Naive B cell (primary cell): ENCODE measurements around the gene RPH3AL. TPM values are rescaled to one million over a fixed set of nuclear protein-coding genes. Genes with fewer than 3 reads are reported as not detected.

Experiments
- ATAC-seq, 2 donors: fragments of 150-1000 bp; cut with Tn5 transposase; 2 replicates each; pipeline ENCODE4 v1.10.0; 2021; ENCODE audit warnings: low read depth in 2 of 2, mild to moderate bottlenecking in 2 of 2, moderate library complexity in 2 of 2
- DNase-seq: peaks from one replicate; pipeline ENCODE4 v3.0.0; 2022
- H3K27ac Mint-ChIP-seq, 6 donors: one replicate each; pipeline ENCODE4 v1.8.0; 2020 to 2022; ENCODE audit warnings: mild to moderate bottlenecking in 6 of 6, mixed read lengths in 6 of 6, moderate library complexity in 5 of 6, inconsistent platforms in 2 of 6
- H3K27me3 Mint-ChIP-seq, 3 donors: one replicate each; pipeline ENCODE4 v1.8.0; 2021 to 2022; ENCODE audit warnings: mixed read lengths in 3 of 3, mild to moderate bottlenecking in 1 of 3
- H3K36me3 Mint-ChIP-seq, 2 donors: one replicate each; pipeline ENCODE4 v1.8.0; 2020 to 2022; ENCODE audit warnings: mixed read lengths in 2 of 2, inconsistent platforms in 1 of 2, mild to moderate bottlenecking in 1 of 2
- H3K4me1 Mint-ChIP-seq, 3 donors: one replicate each; pipeline ENCODE4 v1.8.0; 2020 to 2022; ENCODE audit warnings: mixed read lengths in 3 of 3, inconsistent platforms in 1 of 3, mild to moderate bottlenecking in 1 of 3, moderate library complexity in 1 of 3
- H3K4me3 Mint-ChIP-seq, 8 donors: one replicate each; pipeline ENCODE4 v1.8.0; 2020 to 2022; ENCODE audit warnings: mild to moderate bottlenecking in 8 of 8, mixed read lengths in 8 of 8, moderate library complexity in 8 of 8, inconsistent platforms in 2 of 8
- H3K9me3 Mint-ChIP-seq, 7 donors: one replicate each; pipeline ENCODE4 v1.8.0; 2020 to 2022; ENCODE audit warnings: mixed read lengths in 7 of 7, mild to moderate bottlenecking in 5 of 7, inconsistent platforms in 2 of 7, moderate library complexity in 1 of 7
- polyA plus RNA-seq, 6 donors: library from polyadenylated mRNA; unstranded; fragments of 300-500 nt; fragmentation: Illumina TruSeq; gene quantifications; one replicate each; pipeline ENCODE4 v1.2.3, GENCODE V29; 2021; ENCODE audit warnings: low read depth in 6 of 6

Gene RPH3AL
- polyA plus RNA-seq, 6 donors from 2014 or later: 1.3 to 13.2 (median 2.9) TPM; not detected in 1

- H3K4me1 Mint-ChIP-seq: peaks cover 0 to 4% (median 0%) of the 10 kb centered on the region in 3 donors
- peaks cover 0 to 3% (median 0%) of the 10 kb centered on the region in 7 donors for H3K9me3 Mint-ChIP-seq
- H3K4me3 Mint-ChIP-seq: no peak overlapping the region
- peaks cover 7 to 22% (median 14%) of the 10 kb centered on the region in 3 donors for H3K27me3 Mint-ChIP-seq
- no peak overlapping the region for H3K27ac Mint-ChIP-seq
- DNase-seq (no peak), ATAC-seq (no peak)
- no peaks in the 10 kb centered on the region for H3K36me3 Mint-ChIP-seq
Measured at GRCh38 chr17:354651-355556, 2.3 kb upstream of the RPH3AL start.

GRCh38 chr17:353838-354234, 1.2 kb upstream of the RPH3AL start:
- H3K36me3 Mint-ChIP-seq: no peaks in the 10 kb centered on the region
- H3K27me3 Mint-ChIP-seq: peaks cover 4 to 27% (median 14%) of the 10 kb centered on the region in 3 donors
- DNase-seq (no peak), ATAC-seq (no peak)
- H3K9me3 Mint-ChIP-seq: peaks cover 0 to 3% (median 0%) of the 10 kb centered on the region in 7 donors
- H3K4me3 Mint-ChIP-seq: no peak overlapping the region
- H3K4me1 Mint-ChIP-seq: peaks cover 0 to 4% (median 0%) of the 10 kb centered on the region in 3 donors
- H3K27ac Mint-ChIP-seq: no peak overlapping the region

- Mint-ChIP-seq H3K27me3 (peaks cover 4 to 29% (median 14%) of the 10 kb centered on the region in 3 donors), H3K36me3 (no peaks in the 10 kb centered on the region), H3K4me1 (peaks cover 0 to 3% (median 0%) of the 10 kb centered on the region in 3 donors), H3K27ac (no peak overlapping the region), H3K9me3 (peaks cover 0 to 3% (median 0%) of the 10 kb centered on the region in 7 donors), H3K4me3 (no peak overlapping the region)
- DNase-seq (no peak), ATAC-seq (no peak)
Measured at GRCh38 chr17:353213-353837, 718 bp upstream of the RPH3AL start.

- no peak overlapping the region for H3K4me3 Mint-ChIP-seq
- H3K36me3 Mint-ChIP-seq: no peaks in the 10 kb centered on the region
- peaks cover 0 to 3% (median 0%) of the 10 kb centered on the region in 7 donors for H3K9me3 Mint-ChIP-seq
- ATAC-seq: no peak
- no peaks in the 10 kb centered on the region for H3K4me1 Mint-ChIP-seq
- peak overlapping the region in 1 of 6 donors; percentile 85 for H3K27ac Mint-ChIP-seq
- peaks cover 4 to 29% (median 14%) of the 10 kb centered on the region in 3 donors for H3K27me3 Mint-ChIP-seq
- no peak for DNase-seq
Measured at GRCh38 chr17:351875-352420, 659 bp downstream of the RPH3AL start.

GRCh38 chr17:351449-351738, 1.2 kb downstream of the RPH3AL start:
- Mint-ChIP-seq H3K4me1 (no peaks in the 10 kb centered on the region), H3K27ac (peak overlapping the region in 2 of 6 donors; percentile 23 to 85), H3K27me3 (peaks cover 4 to 29% (median 14%) of the 10 kb centered on the region in 3 donors), H3K36me3 (no peaks in the 10 kb centered on the region), H3K4me3 (no peak overlapping the region), H3K9me3 (peaks cover 0 to 3% (median 0%) of the 10 kb centered on the region in 7 donors)
- no peak for DNase-seq
- no peak for ATAC-seq

- DNase-seq (no peak), ATAC-seq (no peak)
- peaks cover 0 to 3% (median 0%) of the 10 kb centered on the region in 7 donors for H3K9me3 Mint-ChIP-seq
- H3K27ac Mint-ChIP-seq: peak overlapping the region in 1 of 6 donors; percentile 23
- no peaks in the 10 kb centered on the region for H3K36me3 Mint-ChIP-seq
- peaks cover 4 to 29% (median 14%) of the 10 kb centered on the region in 3 donors for H3K27me3 Mint-ChIP-seq
- H3K4me3 Mint-ChIP-seq: no peak overlapping the region
- H3K4me1 Mint-ChIP-seq: no peaks in the 10 kb centered on the region
Measured at GRCh38 chr17:350706-351448, 1.7 kb downstream of the RPH3AL start.

- peak overlapping the region in 1 of 8 donors; percentile 9 for H3K4me3 Mint-ChIP-seq
- DNase-seq (no peak), ATAC-seq (no peak)
- peaks cover 0 to 1% of the 10 kb centered on the region in 2 donors for H3K36me3 Mint-ChIP-seq
- peaks cover 0 to 3% (median 0%) of the 10 kb centered on the region in 7 donors for H3K9me3 Mint-ChIP-seq
- H3K27ac Mint-ChIP-seq: peak overlapping the region in 1 of 6 donors; percentile 33
- peaks cover 4 to 30% (median 14%) of the 10 kb centered on the region in 3 donors for H3K27me3 Mint-ChIP-seq
- H3K4me1 Mint-ChIP-seq: no peaks in the 10 kb centered on the region
Measured at GRCh38 chr17:349666-350065, 2.9 kb downstream of the RPH3AL start.

- peaks cover 0 to 8% (median 0%) of the 10 kb centered on the region in 7 donors for H3K9me3 Mint-ChIP-seq
- ATAC-seq (no peak), DNase-seq (no peak)
- peaks cover 11 to 39% (median 22%) of the 10 kb centered on the region in 3 donors for H3K27me3 Mint-ChIP-seq
- H3K27ac Mint-ChIP-seq: no peak overlapping the region
- H3K4me3 Mint-ChIP-seq: no peak overlapping the region
- no peaks in the 10 kb centered on the region for H3K4me1 Mint-ChIP-seq
- peaks cover 0 to 9% of the 10 kb centered on the region in 2 donors for H3K36me3 Mint-ChIP-seq
Measured at GRCh38 chr17:348692-349425, 3.7 kb downstream of the RPH3AL start.

GRCh38 chr17:348012-348411, 4.6 kb downstream of the RPH3AL start:
- DNase-seq (no peak), ATAC-seq (no peak)
- no peaks in the 10 kb centered on the region for H3K4me1 Mint-ChIP-seq
- no peak overlapping the region for H3K27ac Mint-ChIP-seq
- peaks cover 0 to 11% of the 10 kb centered on the region in 2 donors for H3K36me3 Mint-ChIP-seq
- no peak overlapping the region for H3K4me3 Mint-ChIP-seq
- H3K9me3 Mint-ChIP-seq: peaks cover 0 to 9% (median 0%) of the 10 kb centered on the region in 7 donors
- peaks cover 12 to 41% (median 22%) of the 10 kb centered on the region in 3 donors for H3K27me3 Mint-ChIP-seq

GRCh38 chr17:347309-347899, 5.2 kb downstream of the RPH3AL start:
- Mint-ChIP-seq H3K4me1 (no peaks in the 10 kb centered on the region), H3K27ac (no peak overlapping the region), H3K9me3 (peaks cover 0 to 9% (median 0%) of the 10 kb centered on the region in 7 donors), H3K4me3 (no peak overlapping the region), H3K27me3 (peaks cover 12 to 38% (median 21%) of the 10 kb centered on the region in 3 donors), H3K36me3 (peaks cover 0 to 11% of the 10 kb centered on the region in 2 donors)
- DNase-seq (no peak), ATAC-seq (no peak)

- DNase-seq (no peak), ATAC-seq (no peak)
- no peaks in the 10 kb centered on the region for H3K4me1 Mint-ChIP-seq
- H3K9me3 Mint-ChIP-seq: peaks cover 0 to 9% (median 0%) of the 10 kb centered on the region in 7 donors
- peaks cover 11 to 28% (median 21%) of the 10 kb centered on the region in 3 donors for H3K27me3 Mint-ChIP-seq
- H3K27ac Mint-ChIP-seq: no peak overlapping the region
- H3K4me3 Mint-ChIP-seq: no peak overlapping the region
- peaks cover 0 to 11% of the 10 kb centered on the region in 2 donors for H3K36me3 Mint-ChIP-seq
Measured at GRCh38 chr17:345992-346785, 6.4 kb downstream of the RPH3AL start.
